ENCODE measurements around the gene PCDHGC4.

DNA sequence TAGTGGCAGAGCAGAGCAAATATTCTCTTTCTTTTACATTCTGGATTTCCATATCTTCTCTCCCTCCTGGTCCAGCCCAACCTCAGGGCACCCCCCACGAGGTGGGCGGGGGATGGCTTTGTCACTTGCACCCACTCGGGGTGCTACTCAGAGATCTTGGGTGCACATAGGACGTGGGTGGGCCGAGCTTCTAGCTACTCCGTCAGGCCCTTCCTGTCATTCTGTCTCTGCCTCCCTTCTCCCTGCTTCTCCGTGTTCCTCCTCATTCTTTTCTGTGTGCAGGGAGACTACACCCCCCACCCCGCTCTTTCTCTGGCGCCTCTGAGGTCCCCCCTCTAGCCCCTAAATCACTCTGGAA is 23.6 kb downstream of the PCDHGC4 start:
- TF ChIP-seq POLR2AphosphoS5 (IDR thresholded peaks at IDR 0.05; ENCODE audit: low read depth, low read length) (no peak), TAF1 (IDR thresholded peaks at IDR 0.05; ENCODE audit: borderline replicate concordance, insufficient read depth, low read length) (no peak), SIN3A (IDR thresholded peaks at IDR 0.05; ENCODE audit: borderline replicate concordance, insufficient read depth, low read length) (no peak)
- TF ChIP-seq, protein P1, sequence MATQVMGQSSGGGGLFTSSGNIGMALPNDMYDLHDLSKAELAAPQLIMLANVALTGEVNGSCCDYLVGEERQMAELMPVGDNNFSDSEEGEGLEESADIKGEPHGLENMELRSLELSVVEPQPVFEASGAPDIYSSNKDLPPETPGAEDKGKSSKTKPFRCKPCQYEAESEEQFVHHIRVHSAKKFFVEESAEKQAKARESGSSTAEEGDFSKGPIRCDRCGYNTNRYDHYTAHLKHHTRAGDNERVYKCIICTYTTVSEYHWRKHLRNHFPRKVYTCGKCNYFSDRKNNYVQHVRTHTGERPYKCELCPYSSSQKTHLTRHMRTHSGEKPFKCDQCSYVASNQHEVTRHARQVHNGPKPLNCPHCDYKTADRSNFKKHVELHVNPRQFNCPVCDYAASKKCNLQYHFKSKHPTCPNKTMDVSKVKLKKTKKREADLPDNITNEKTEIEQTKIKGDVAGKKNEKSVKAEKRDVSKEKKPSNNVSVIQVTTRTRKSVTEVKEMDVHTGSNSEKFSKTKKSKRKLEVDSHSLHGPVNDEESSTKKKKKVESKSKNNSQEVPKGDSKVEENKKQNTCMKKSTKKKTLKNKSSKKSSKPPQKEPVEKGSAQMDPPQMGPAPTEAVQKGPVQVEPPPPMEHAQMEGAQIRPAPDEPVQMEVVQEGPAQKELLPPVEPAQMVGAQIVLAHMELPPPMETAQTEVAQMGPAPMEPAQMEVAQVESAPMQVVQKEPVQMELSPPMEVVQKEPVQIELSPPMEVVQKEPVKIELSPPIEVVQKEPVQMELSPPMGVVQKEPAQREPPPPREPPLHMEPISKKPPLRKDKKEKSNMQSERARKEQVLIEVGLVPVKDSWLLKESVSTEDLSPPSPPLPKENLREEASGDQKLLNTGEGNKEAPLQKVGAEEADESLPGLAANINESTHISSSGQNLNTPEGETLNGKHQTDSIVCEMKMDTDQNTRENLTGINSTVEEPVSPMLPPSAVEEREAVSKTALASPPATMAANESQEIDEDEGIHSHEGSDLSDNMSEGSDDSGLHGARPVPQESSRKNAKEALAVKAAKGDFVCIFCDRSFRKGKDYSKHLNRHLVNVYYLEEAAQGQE (IDR thresholded peaks at IDR 0.05; ENCODE audit: insufficient read depth in 1 of 2, low read depth in 2 of 2, low read length in 2 of 2): no peak

All from PFSK-1 (cell line).